ENCODE data around the gene PTPRA. TPM values are rescaled to one million over a fixed set of nuclear protein-coding genes. Genes with fewer than 3 reads are reported as not detected.
A peak's percentile ranks its signal among the peaks of the same experiment; 100 is the strongest.

Gene PTPRA
- total RNA-seq, 1 donor from 2014 or later: 59.9 TPM

GRCh38 chr20:2993250-2993649 lies 120.0 kb downstream of the PTPRA start:
- peaks cover 7% of the 10 kb centered on the region for H3K4me1 Mint-ChIP-seq (ENCODE audit: unreplicated experiment)
- H3K4me3 Mint-ChIP-seq (ENCODE audit: unreplicated experiment): no peak overlapping the region
- H3K9me3 Mint-ChIP-seq (ENCODE audit: unreplicated experiment): no peaks in the 10 kb centered on the region
- H3K27me3 Mint-ChIP-seq (ENCODE audit: unreplicated experiment): peaks cover 2% of the 10 kb centered on the region
- H3K36me3 Mint-ChIP-seq (ENCODE audit: low read depth, unreplicated experiment): peaks cover 32% of the 10 kb centered on the region
- no peak for TF ChIP-seq CTCF (IDR thresholded peaks at IDR 0.05; ENCODE audit: unreplicated experiment)
- H3K27ac Mint-ChIP-seq (ENCODE audit: unreplicated experiment): no peak overlapping the region
- DNase-seq (ENCODE audit: low spot score): no peak

GRCh38 chr20:2995796-2996195 lies 122.5 kb downstream of the PTPRA start:
- H3K9me3 Mint-ChIP-seq (ENCODE audit: unreplicated experiment): no peaks in the 10 kb centered on the region
- no peak for DNase-seq (ENCODE audit: low spot score)
- no peak for TF ChIP-seq CTCF (IDR thresholded peaks at IDR 0.05; ENCODE audit: unreplicated experiment)

GRCh38 chr20:2998728-2999127 lies 125.4 kb downstream of the PTPRA start:
- H3K27ac Mint-ChIP-seq (ENCODE audit: unreplicated experiment): no peak overlapping the region
- DNase-seq (ENCODE audit: low spot score): no peak
- no peak overlapping the region for H3K4me3 Mint-ChIP-seq (ENCODE audit: unreplicated experiment)
- TF ChIP-seq CTCF (IDR thresholded peaks at IDR 0.05; ENCODE audit: unreplicated experiment): no peak
- no peaks in the 10 kb centered on the region for H3K4me1 Mint-ChIP-seq (ENCODE audit: unreplicated experiment)
- H3K27me3 Mint-ChIP-seq (ENCODE audit: unreplicated experiment): no peaks in the 10 kb centered on the region
- H3K9me3 Mint-ChIP-seq (ENCODE audit: unreplicated experiment): no peaks in the 10 kb centered on the region
- H3K36me3 Mint-ChIP-seq (ENCODE audit: low read depth, unreplicated experiment): peaks cover 5% of the 10 kb centered on the region

More at GRCh38 chr20:2995796-2996195, 122.5 kb downstream of the PTPRA start:
- H3K27ac Mint-ChIP-seq (ENCODE audit: unreplicated experiment): no peak overlapping the region
- no peaks in the 10 kb centered on the region for H3K4me1 Mint-ChIP-seq (ENCODE audit: unreplicated experiment)
- H3K4me3 Mint-ChIP-seq (ENCODE audit: unreplicated experiment): no peak overlapping the region
- H3K36me3 Mint-ChIP-seq (ENCODE audit: low read depth, unreplicated experiment): peaks cover 17% of the 10 kb centered on the region
- H3K27me3 Mint-ChIP-seq (ENCODE audit: unreplicated experiment): peaks cover 2% of the 10 kb centered on the region

GRCh38 chr20:3000852-3001523 lies 127.7 kb downstream of the PTPRA start:
- Mint-ChIP-seq H3K9me3 (ENCODE audit: unreplicated experiment) (no peaks in the 10 kb centered on the region), H3K4me3 (ENCODE audit: unreplicated experiment) (no peak overlapping the region), H3K4me1 (ENCODE audit: unreplicated experiment) (no peaks in the 10 kb centered on the region), H3K27me3 (ENCODE audit: unreplicated experiment) (no peaks in the 10 kb centered on the region), H3K36me3 (ENCODE audit: low read depth, unreplicated experiment) (no peaks in the 10 kb centered on the region), H3K27ac (ENCODE audit: unreplicated experiment) (no peak overlapping the region)
- no peak for DNase-seq (ENCODE audit: low spot score)
- peak; percentile 29 for TF ChIP-seq CTCF (IDR thresholded peaks at IDR 0.05; ENCODE audit: unreplicated experiment)

GRCh38 chr20:3003416-3003815 lies 130.1 kb downstream of the PTPRA start:
- H3K4me3 Mint-ChIP-seq (ENCODE audit: unreplicated experiment): no peak overlapping the region
- no peaks in the 10 kb centered on the region for H3K9me3 Mint-ChIP-seq (ENCODE audit: unreplicated experiment)
- TF ChIP-seq CTCF (IDR thresholded peaks at IDR 0.05; ENCODE audit: unreplicated experiment): no peak
- no peaks in the 10 kb centered on the region for H3K27me3 Mint-ChIP-seq (ENCODE audit: unreplicated experiment)
- H3K36me3 Mint-ChIP-seq (ENCODE audit: low read depth, unreplicated experiment): peaks cover 8% of the 10 kb centered on the region
- H3K27ac Mint-ChIP-seq (ENCODE audit: unreplicated experiment): no peak overlapping the region
- no peak for DNase-seq (ENCODE audit: low spot score)
- H3K4me1 Mint-ChIP-seq (ENCODE audit: unreplicated experiment): no peaks in the 10 kb centered on the region
